Keratinocyte (primary cell): ENCODE measurements around the gene OR2F2. TPM values are rescaled to one million over a fixed set of nuclear protein-coding genes. Genes with fewer than 3 reads are reported as not detected.

ENCODE experiments used
- DNase-seq: peaks from one replicate; pipeline ENCODE4 v3.0.0-alpha.2; 2011; ENCODE audit warnings: low read depth, missing footprints, low spot score
- FAIRE-seq: peaks from 2 replicates; lab custom pipeline; 2011; peaks lifted over from hg19 to GRCh38; lab: Jason Lieb, UNC
- H2AFZ ChIP-seq: 2 replicates; pipeline ENCODE4 v1.6.0; 2012; ENCODE audit warnings: low read length, control low read depth, inconsistent platforms; ENCODE audit not compliant: control insufficient read depth
- H3K27ac ChIP-seq: 2 replicates; pipeline ENCODE4 v1.5.1; 2011; ENCODE audit warnings: low read length; ENCODE audit not compliant: control insufficient read depth, insufficient read depth
- H3K27me3 ChIP-seq: 3 replicates; pipeline ENCODE4 v1.6.0; 2011; ENCODE audit warnings: low read length; ENCODE audit not compliant: control insufficient read depth, insufficient read depth; ENCODE audit errors: extremely low read depth
- H3K36me3 ChIP-seq, 2 experiments: 2 replicates in 1 of 2; 3 replicates in 1 of 2; pipeline ENCODE4 v1.5.1; 2011; ENCODE audit warnings: low read length in 2 of 2, mild to moderate bottlenecking in 1 of 2; ENCODE audit not compliant: control insufficient read depth in 2 of 2, insufficient read depth in 2 of 2; ENCODE audit errors: extremely low read depth in 1 of 2
- H3K4me1 ChIP-seq: 3 replicates; pipeline ENCODE4 v1.5.1; 2011; ENCODE audit warnings: low read length; ENCODE audit not compliant: control insufficient read depth, insufficient read depth; ENCODE audit errors: extremely low read depth
- H3K4me2 ChIP-seq: 3 replicates; pipeline ENCODE4 v1.6.0; 2011; ENCODE audit warnings: low read depth, low read length; ENCODE audit not compliant: control insufficient read depth, insufficient read depth; ENCODE audit errors: extremely low read depth
- H3K4me3 ChIP-seq, 3 experiments: fragments of 200-600 bp in 1 of 3; sonication (generic) in 1 of 3; 2 replicates in 2 of 3; 3 replicates in 1 of 3; pipeline ENCODE4 v1.5.1; 2011 to 2016; ENCODE audit warnings: low read length in 3 of 3, mild to moderate bottlenecking in 3 of 3, control low read depth in 2 of 3, inconsistent platforms in 1 of 3, low read depth in 1 of 3, mixed read lengths in 1 of 3, mixed run types in 1 of 3, moderate library complexity in 1 of 3; ENCODE audit not compliant: control insufficient read depth in 2 of 3, insufficient read depth in 2 of 3; ENCODE audit errors: extremely low read depth in 1 of 3
- H3K79me2 ChIP-seq: 2 replicates; pipeline ENCODE4 v1.6.0; 2012; ENCODE audit warnings: low read length; ENCODE audit not compliant: control insufficient read depth, insufficient read depth
- H3K9ac ChIP-seq: 3 replicates; pipeline ENCODE4 v1.6.0; 2011; ENCODE audit warnings: low read length; ENCODE audit not compliant: control insufficient read depth, insufficient read depth; ENCODE audit errors: extremely low read depth
- H3K9me1 ChIP-seq: 3 replicates; pipeline ENCODE4 v1.6.0; 2011; ENCODE audit warnings: low read length; ENCODE audit not compliant: control insufficient read depth, insufficient read depth; ENCODE audit errors: extremely low read depth
- H3K9me3 ChIP-seq: 2 replicates; pipeline ENCODE4 v1.5.1; 2012; ENCODE audit warnings: low read depth, low read length; ENCODE audit not compliant: control insufficient read depth
- H4K20me1 ChIP-seq: 3 replicates; pipeline ENCODE4 v1.6.0; 2011; ENCODE audit warnings: low read length; ENCODE audit not compliant: control insufficient read depth, insufficient read depth; ENCODE audit errors: extremely low read depth
- EZH2 ChIP-seq: IDR thresholded peaks from one replicate; pipeline ENCODE4 v1.6.1; 2012; ENCODE audit warnings: inconsistent platforms, mild to moderate bottlenecking, low read length, moderate library complexity
- dilution Hi-C: fragments of 300-500 bp; cut with MboI; formaldehyde crosslinking; loops from one replicate; pipeline ENCODE4 v1.7.0; 2020; ENCODE audit warnings: low sequenced_read_pairs; ENCODE audit not compliant: extremely low pct_ligation_motif_present
- polyA minus RNA-seq, 3 experiments: library from RNA; depleted of rRNA, polyadenylated mRNA; stranded (reverse); fragments of >200 nt; gene quantifications; 1 replicate in 1 of 3; 2 replicates in 1 of 3; 3 replicates in 1 of 3; pipeline ENCODE4 v1.2.3, GENCODE V29; 2011
- polyA plus RNA-seq, 5 experiments: library from polyadenylated mRNA; depleted of rRNA in 3 of 5; stranded (reverse) in 3 of 5; stranded (forward) in 1 of 5; unstranded in 1 of 5; fragments of >200 nt; gene quantifications; 1 replicate in 1 of 5; 2 replicates in 3 of 5; 3 replicates in 1 of 5; pipeline versions ENCODE4 v1.2.1 to v1.2.3, GENCODE V29; 2011 to 2012; ENCODE audit warnings: missing spikeins in 2 of 5, low read depth in 1 of 5, low replicate concordance in 1 of 5
- TF ChIP-seq, protein P1 (sequence below), 3 experiments: IDR thresholded peaks in 1 of 3; conservative IDR thresholded peaks in 1 of 3; optimal IDR thresholded peaks in 1 of 3; 2 replicates in 2 of 3; 3 replicates in 1 of 3; pipeline versions ENCODE3 to v1.5.1; 2011; ENCODE audit warnings: low read length in 3 of 3, mild to moderate bottlenecking in 3 of 3, moderate library complexity in 2 of 3, control low read depth in 1 of 3, inconsistent platforms in 1 of 3; ENCODE audit not compliant: insufficient read depth in 2 of 3; ENCODE audit errors: extremely low read depth in 1 of 3

OR2F2 gene, protein sequence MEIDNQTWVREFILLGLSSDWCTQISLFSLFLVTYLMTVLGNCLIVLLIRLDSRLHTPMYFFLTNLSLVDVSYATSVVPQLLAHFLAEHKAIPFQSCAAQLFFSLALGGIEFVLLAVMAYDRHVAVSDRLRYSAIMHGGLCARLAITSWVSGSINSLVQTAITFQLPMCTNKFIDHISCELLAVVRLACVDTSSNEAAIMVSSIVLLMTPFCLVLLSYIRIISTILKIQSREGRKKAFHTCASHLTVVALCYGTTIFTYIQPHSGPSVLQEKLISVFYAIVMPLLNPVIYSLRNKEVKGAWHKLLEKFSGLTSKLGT
- polyA plus RNA-seq (not detected in 3 replicates), polyA minus RNA-seq (not detected in 3 replicates)
- polyA plus RNA-seq (2011; ENCODE audit: low read depth) = not detected
- polyA plus RNA-seq (2011; cell fraction: cytosol; rRNA removed) = not detected in 2 replicates
- polyA plus RNA-seq (2011; cell fraction: nucleus; rRNA removed) = not detected in 2 replicates
- not detected in 2 replicates for polyA plus RNA-seq (2012; ENCODE audit: low replicate concordance)
- not detected for polyA minus RNA-seq (2011; cell fraction: cytosol; rRNA and poly(A)+ RNA removed)
- not detected in 2 replicates for polyA minus RNA-seq (2011; cell fraction: nucleus; rRNA and poly(A)+ RNA removed)

DNA sequence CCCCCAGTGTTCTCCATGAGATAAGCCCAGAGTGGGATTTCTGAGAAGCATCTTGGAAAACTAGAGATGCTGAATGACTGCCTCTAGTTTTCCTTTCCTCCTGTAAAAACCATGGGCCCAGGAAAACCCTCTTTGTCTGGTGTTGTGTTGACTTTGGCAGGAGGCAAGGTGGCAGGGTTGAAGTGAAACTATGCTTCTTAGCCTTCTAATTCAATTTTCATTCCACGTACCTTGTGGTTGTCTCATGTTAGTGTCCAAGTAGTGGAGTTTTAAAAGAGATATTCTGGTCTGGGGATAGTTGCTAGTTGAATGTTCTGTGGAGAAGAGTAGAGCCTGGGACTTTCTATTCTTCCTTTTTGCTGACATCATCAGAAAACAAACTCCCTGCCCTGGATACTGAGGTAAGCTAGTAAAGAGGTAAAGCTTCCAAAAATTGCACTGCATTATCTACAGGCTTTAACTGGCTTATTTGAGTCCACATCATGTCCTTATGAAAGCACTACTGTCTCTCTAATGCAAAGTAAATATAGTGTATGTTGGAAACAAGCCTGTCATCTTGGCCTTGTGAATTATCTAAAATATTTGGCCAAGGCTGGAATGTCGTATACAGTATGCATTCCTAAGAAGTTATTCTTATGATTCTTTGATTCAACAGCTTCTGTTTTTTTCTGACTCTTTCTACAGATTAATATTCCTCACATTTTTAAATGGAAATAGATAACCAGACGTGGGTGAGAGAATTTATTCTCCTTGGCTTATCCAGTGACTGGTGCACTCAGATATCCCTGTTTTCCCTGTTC is at the start of gene OR2F2:
Gene OR2F2 (plus strand): TSS at position 708 of the 800 bp plus-strand sequence. CDS start 0 bp downstream, at position 708.
- H3K4me2 ChIP-seq = no peak within 1 kb of the TSS
- TF ChIP-seq, protein P1, sequence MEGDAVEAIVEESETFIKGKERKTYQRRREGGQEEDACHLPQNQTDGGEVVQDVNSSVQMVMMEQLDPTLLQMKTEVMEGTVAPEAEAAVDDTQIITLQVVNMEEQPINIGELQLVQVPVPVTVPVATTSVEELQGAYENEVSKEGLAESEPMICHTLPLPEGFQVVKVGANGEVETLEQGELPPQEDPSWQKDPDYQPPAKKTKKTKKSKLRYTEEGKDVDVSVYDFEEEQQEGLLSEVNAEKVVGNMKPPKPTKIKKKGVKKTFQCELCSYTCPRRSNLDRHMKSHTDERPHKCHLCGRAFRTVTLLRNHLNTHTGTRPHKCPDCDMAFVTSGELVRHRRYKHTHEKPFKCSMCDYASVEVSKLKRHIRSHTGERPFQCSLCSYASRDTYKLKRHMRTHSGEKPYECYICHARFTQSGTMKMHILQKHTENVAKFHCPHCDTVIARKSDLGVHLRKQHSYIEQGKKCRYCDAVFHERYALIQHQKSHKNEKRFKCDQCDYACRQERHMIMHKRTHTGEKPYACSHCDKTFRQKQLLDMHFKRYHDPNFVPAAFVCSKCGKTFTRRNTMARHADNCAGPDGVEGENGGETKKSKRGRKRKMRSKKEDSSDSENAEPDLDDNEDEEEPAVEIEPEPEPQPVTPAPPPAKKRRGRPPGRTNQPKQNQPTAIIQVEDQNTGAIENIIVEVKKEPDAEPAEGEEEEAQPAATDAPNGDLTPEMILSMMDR (optimal IDR thresholded peaks at IDR 0.05 in 1 of 3, IDR thresholded peaks at IDR 0.05 in 1 of 3, conservative IDR thresholded peaks at IDR 0.05 in 1 of 3; ENCODE audit: extremely low read depth in 1 of 3, insufficient read depth in 2 of 3, low read length in 3 of 3) = no peak
- no peak for TF ChIP-seq EZH2
- dilution Hi-C loops = no loop called here

DNA sequence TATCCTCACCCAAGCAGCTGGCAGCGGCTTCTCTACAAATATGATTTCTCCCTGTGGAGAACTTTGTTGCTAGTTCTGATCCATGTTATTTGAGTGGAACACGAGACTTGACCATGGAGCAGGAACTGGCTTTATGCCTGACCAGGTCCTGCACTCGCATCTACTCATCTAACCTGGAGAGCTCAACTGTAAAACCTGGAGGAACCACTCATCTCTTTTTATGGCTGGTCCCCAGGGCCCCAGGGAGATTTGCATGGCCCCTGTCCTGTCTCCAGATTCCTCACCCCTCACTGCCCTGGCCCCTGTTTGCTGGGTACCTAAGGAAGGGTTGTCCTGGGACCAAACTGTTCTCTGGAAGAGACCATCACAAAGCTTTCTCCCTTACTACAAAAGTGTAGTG is 49.1 kb upstream of the OR2F2 start:
- Histone ChIP-seq H3K9ac (no peak overlapping the region), H3K9me1 (no peaks in the 10 kb centered on the region), H3K4me2 (no peak overlapping the region), H2AFZ (no peak overlapping the region), H4K20me1 (no peaks in the 10 kb centered on the region), H3K27ac (no peak overlapping the region), H3K79me2 (peaks cover 13% of the 10 kb centered on the region), H3K4me3 (no peak overlapping the region), H3K27me3 (no peaks in the 10 kb centered on the region), H3K4me1 (peaks cover 9% of the 10 kb centered on the region), H3K36me3 (no peaks in the 10 kb centered on the region), H3K9me3 (no peaks in the 10 kb centered on the region)
- TF ChIP-seq EZH2 = no peak
- TF ChIP-seq, protein P1 (optimal IDR thresholded peaks at IDR 0.05 in 1 of 3, IDR thresholded peaks at IDR 0.05 in 1 of 3, conservative IDR thresholded peaks at IDR 0.05 in 1 of 3; ENCODE audit: extremely low read depth in 1 of 3, insufficient read depth in 2 of 3, low read length in 3 of 3) = no peak
- dilution Hi-C loops = no loop called here
- FAIRE-seq = no peak
- DNase-seq = no peak

More for the DNA sequence above, at the start of gene OR2F2:
- Histone ChIP-seq H2AFZ (no peak within 1 kb of the TSS), H3K4me3 (no peak within 1 kb of the TSS), H3K36me3 (no peaks in the 10 kb centered on the region), H3K27me3 (no peaks in the 10 kb centered on the region), H3K27ac (no peak within 1 kb of the TSS), H3K9ac (no peak within 1 kb of the TSS), H4K20me1 (no peaks in the 10 kb centered on the region), H3K9me3 (no peaks in the 10 kb centered on the region), H3K4me1 (no peaks in the 10 kb centered on the region), H3K9me1 (no peaks in the 10 kb centered on the region), H3K79me2 (no peaks in the 10 kb centered on the region)
- FAIRE-seq (no peak), DNase-seq (no peak)
